GM18858 (cell line): ENCODE measurements around the gene TICRR.

ENCODE experiments used
- ATAC-seq: cut with Tn5 transposase; IDR thresholded peaks from one replicate; pipeline ENCODE4 v1.9.1; 2021; ENCODE audit not compliant: unreplicated experiment

The TICRR gene

DNA sequence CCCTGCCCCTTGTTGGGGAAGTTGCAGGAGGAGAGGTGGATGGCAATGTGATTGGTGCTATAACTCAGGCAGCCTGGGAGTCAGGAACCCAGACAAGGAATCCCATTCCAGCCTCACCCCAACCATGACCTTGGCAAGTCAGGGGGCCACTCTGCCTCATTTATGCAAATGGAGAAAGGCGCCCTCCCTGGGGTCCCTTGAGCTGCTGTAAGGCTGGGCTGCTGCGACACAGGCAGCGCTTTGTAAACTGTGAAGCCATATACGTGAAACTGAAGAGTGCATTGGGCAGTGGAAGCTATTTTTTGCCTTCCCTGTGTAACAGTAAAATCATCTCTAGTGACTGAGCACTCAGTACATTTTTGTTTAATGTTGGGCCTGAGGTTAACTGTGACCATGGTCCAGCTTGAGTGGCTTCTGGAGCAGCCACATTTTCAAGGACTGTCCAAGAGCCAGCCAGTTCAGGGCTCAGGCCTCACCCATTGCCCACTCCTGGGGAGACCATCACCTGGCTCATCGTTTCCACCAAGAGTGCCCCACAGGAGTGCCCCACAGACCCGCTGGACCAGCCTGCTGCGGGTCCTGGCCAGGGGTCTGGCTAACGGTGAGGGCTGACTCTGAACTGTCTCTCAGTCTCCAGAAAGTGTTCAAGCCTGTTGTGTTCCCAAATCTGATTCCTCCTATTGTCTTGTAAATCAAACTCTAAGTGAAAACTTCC is 52.1 kb downstream of the TICRR start:
- ATAC-seq = no peak

DNA sequence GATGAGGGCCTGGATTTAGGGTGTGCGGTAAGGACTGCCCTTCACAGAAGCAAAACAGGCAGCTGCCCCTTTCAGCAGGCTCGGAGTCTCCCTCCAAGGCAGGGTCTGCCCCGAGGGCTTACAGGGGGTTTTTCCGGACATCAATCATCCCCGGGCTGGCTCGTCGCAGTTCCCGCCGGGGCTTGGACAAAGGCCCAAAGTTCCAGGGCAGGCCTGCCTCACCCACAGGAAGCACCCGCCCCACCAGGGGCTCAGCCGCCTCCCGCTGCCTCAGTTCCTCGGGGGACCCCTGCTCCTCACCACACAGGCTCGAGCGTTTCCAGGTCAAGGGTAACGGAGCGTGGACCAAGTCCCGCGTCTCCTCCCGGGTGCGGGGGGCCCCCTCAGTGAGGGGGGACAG is 53.0 kb downstream of the TICRR start:
- ATAC-seq = no peak

DNA sequence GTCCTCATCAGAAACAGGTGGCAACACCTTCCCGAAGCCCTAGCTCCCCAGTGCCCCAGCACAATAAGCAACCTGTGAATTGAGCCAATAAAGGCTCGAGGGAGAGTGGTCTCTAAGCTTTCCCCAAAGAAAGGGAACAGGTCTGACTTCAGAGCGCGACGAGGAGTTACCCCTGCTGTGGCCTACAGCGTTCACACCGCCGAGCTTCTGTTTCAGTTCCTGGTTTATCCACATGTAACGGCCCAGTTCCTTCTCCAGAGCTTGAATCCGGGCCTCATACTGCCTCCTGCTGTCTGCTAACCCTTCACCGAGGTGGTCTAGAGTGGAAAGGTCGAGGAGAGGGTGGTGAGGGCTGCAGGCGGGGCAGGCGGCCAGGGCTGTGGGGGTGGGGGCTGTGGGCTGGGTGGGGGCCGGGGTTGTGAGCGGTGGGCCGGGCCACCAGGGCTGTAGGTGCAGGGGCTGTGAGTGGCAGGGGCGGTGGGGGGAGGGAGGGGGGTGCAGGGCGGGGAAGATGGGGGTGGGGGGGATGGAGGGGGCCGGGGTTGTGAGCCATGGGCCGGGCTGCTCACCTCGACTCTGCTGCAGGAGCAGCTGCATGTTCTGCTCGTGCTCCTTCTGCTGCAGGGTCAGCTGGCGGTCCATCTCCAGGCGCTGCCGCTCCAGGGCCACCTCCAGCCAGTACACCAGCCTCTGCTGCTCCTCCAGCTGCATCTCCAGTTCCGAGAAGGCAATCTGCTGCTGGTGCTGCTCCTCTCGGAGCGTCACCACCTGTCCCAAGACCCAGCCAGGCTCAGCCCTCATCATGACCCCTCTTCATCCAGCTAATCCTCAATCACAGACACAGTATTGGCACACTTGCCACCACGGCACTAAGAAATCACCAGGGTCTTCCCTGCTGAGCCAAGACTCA is 53.8 kb downstream of the TICRR start:
- no peak for ATAC-seq

DNA sequence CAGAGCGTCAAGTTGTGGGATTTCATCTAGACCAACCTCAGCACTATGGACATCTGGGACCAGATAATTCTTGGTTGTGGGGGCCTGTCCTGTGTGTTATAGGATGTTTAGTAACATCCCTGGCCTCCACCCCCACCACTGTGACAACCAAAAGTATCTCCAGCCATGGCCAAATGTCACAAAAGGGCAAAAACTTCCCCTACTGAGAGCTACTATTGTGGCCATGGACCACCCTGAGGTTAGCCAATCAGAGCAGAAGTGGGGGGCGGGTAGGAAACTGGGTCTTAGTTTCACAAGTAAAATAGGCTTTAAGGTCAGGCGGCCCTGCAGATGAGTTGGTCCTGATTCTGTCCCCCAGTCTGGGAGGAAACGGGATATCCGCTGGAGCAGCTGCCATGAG is 54.6 kb downstream of the TICRR start:
- no peak for ATAC-seq

DNA sequence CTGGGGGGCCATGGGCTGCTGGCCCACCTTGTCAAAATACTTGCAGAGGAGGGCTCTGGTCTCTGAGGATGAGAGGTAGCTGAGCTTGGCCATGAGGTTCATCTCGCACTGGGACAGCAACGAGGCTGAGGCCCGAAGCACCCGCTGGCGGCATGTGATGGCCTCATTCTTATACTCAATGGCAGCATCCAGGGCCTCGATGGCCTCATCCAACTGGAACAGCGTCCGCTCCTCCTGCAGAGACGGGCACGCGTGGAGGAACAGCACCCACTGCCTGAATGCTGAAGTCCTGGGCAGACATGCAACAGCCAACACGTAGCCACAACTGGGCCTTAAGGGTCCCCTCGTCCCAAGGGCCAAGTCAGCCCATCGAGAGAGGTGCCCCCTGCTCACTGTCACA is 55.0 kb downstream of the TICRR start:
- no peak for ATAC-seq

DNA sequence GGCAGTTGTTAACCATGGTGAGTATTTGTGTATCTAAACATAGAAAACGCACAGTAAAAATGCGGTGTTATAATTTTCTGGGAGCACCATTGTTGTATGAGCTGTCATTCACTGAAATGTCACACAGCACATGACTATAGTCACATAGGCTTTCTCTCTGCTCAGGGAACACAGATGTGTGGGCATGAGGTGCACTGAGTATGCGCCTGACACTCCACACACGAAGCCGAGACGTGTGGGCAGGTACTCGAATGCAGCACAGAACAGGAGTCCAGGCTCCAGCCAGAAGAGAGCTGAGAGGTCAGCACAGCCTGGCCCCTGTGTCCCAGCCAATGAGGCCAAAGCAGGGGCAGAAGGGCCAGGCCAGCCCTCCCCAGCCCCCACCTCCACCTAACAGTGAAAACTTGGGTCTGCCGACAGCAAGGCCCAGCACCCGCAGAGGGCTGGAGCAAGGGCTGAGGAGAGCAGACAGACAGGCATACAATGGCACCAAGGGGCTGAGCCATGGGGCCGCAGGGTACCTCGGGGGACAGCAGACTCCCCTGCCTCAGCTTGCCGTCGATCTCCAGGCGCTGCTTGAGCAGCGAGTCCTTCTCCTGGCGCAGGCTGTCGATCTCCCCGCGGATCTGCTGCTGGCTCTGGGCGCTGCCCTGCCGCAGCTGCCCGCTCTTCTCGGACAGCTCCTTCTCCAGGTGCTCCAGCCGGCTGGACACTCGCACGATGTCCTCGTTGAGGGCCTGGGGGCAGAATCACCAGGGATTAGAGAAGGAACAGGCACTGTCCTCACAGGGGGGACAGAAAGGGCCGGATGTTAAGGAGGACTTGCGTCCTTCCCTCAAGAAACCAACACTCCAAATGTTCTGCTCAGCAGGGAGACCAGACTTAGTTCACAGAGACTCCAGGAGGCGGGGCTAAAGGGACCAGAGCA is 56.0 kb downstream of the TICRR start:
- no peak for ATAC-seq

DNA sequence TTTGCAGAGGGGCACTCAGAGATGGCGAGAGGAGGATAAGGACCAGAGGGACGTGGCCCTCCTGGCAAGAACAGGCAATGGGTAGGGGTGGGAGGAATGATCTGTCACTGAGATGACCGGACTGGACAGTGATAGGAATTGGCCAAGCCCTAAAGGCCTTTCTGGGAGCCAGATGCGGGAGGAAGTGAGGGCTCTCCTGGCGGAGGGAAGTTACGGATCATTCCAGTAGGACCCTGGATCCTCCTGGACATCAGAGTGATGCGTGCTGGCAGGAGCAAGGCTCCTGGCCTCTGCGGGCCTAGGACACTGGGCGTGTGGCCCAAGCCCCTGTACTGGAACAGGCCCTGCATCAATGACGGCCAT is 56.6 kb downstream of the TICRR start:
- ATAC-seq = no peak

DNA sequence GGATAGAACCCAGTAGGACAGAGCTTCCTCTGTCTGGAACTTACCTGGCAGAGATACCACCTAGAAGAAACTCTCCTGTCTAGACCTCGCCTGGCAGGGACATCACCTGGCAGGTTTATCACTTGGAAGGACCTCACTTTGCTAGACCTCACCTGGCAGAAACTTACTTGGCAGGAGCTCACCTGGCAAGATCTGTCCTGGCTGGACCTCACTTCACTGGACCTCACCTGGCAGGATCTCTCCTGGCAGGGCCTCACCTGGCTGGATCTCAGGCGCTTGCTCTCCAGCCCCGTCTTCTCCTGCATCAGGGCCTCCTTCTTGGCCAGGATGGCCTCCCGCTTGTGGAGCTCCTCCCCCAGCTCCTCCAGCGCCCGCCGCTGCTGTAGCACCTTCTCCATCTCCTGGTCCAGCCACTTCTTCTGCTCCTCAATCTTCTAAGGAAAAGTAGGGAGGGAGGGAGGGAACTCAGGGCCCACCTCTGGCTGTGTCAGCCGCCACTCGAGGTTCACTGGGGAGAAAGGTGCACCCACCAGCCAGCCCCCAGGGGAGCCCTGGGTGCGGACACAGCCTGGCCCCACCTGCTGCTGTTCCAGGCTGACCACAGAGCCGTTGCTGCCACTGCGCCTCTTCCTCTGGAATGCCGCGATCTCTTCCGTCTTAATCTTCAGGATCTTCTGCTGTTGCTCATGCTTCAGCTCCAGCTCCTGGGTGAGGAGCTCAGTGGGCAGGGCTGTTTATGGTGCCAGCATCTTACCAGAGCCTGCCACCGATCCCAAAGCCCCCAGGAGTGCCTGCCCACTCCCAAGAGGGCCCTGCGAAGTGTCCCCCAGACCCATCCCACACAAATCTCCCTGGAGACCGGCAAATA is 57.5 kb downstream of the TICRR start:
- ATAC-seq = no peak

DNA sequence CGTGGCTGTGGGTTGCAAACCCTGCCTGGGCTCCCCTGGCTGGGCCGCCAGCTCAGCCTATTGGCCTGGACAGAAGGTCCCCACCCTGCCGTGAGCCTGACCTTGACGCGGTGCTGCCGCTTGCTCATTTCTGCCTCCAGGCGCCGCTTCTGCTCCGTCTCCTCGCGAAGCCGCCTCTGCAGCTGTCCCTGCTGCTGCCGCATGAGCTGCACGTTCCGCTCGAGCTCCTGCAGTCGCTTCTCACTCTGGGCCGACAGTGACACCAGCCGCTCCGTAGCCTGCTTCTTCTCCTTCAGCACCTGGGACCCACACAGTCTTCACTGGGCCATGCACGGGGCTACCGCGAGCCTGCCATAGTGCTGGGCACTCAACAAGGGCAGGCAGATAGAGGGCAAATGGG is 58.3 kb downstream of the TICRR start:
- ATAC-seq = no peak

DNA sequence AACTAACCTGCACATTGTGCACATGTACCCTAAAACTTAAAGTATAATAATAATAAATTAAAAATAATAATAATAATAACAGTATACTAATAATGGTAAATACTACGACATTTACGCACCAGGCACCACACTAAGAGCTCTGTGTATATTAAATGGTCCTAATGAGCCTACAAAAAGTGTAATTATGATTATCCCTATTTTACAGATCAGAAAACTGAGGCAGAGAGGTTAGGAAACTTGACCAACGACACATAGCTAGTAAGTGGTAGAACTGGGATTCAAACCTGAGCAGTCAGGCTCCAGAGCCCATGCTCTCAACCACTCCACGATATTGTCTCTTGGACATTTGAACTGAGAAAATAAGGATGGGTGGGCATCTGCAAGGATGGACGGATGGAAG is 65.0 kb downstream of the TICRR start:
- no peak for ATAC-seq

DNA sequence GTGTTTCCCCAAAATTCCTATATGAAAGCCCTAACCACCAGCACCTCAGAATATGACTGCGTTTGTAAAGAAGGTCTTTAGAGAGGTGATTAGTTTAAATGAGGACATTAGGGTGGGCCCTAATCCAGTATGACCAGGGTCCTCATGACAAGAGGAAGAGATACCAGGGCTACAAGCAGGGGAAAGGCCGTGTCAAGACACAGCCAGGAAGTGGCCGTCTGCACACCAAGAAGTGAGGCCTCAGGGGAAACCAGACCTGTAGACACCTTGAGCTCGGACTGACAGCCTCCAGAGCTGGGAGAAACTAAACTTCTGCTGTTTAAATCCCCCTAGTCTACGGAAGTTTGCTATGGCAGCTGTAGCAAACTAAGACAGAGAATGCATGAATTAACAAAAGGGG is 65.8 kb downstream of the TICRR start:
- no peak for ATAC-seq

DNA sequence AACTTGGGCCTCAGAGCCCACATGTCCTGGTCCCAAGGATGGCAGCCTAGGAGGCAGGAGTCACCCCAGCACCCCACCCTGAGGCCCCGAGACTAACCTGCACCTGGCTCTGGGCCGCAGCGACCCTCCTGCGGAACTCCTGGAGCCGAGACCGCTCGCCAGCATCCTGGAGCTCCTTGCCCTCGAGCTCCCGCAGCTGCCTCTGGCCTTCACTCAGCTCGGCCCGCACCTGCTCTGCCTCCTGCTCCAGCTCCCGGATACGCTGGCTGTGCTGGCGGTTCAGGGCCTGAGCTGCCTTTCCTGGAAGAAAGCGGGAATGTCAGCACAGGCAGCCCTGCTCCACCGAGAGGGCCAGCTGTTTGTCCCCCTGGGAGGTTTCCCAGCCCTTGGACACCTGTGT is 66.8 kb downstream of the TICRR start:
- no peak for ATAC-seq

DNA sequence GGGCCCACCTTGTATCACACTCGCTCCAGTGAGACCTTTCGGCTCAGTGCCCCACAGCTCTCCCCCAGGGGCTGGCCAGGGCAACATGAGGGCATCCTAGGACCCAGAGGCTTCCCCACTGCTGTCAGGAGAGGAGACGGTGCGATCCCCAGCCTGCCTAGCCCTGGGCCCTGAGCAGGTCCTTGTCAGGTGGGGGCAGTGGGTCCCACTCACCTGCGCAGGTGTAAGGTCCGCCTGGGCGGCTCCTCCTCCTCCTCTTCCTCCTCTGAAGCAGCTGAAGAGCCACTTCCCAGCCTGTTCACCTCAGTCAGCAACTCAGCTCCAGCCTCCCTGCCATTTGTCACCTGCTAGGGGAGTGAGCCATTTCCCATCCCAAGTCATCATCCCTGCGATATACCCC is 70.4 kb downstream of the TICRR start:
- ATAC-seq = no peak

DNA sequence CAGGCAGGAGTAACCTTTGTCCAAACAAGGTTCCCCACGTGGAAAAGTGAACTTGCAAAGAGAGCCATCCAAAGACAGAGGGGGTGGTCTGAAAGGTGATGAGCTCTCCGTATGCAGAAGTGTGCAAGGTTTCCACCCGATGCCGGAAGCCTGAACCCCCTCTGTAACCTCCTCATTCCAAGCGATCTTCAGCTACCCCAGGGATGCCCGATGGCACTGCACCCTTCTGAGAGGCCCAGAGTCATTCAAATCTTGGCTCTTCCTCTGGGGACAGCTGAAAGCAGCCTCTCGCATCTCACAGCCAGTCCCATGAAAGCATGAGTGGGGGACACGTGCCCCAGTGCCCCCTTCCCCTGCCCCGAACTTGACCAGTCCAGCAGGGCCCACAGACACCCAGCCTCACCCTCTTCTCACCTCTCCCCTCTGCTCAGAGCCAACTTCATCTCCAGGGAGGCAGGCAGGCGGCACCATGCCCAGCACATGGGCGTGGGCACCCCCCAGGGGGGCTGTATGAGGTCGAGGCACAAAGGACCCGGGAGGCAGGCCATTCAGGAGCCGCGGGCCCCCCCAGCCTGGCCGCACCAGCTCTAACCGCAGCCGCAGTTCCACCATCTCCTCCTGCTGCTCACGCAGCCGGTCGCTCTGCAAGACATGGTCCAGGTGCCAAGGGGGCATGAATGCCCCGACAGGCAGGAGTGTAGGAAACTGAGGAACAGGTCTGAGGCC is 71.3 kb downstream of the TICRR start:
- ATAC-seq = no peak

DNA sequence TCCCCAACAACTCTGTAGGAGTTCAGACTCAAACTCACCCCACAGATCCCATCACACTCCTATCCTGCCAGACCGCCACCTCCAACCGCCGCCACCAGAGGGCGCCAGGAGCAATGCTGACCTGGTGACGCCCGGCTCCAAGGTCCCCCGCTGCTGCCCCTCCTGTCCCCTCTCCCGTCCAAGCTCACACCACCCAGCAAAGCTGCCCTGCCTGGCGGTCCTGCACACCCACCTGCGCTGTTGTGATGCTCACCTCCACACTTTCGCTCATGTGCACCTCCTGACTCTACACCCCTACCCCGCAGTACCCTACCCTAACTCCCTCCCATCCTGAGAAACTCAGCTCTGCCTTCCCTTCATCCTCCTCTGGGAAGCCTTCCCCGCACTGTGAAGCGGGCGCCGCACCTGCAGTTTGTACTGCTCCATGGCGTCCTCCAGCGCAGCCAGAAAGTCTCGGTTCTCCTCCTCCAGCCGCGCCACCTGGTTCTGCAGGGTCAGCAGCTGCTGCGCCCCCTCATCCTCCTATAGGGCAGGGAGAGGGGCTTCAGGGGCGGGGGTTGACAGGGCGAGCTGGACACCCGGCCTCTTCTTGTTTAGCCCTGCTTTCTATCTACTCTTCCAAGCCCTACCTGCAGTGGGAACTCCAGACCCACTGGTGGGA is 72.1 kb downstream of the TICRR start:
- ATAC-seq = no peak

DNA sequence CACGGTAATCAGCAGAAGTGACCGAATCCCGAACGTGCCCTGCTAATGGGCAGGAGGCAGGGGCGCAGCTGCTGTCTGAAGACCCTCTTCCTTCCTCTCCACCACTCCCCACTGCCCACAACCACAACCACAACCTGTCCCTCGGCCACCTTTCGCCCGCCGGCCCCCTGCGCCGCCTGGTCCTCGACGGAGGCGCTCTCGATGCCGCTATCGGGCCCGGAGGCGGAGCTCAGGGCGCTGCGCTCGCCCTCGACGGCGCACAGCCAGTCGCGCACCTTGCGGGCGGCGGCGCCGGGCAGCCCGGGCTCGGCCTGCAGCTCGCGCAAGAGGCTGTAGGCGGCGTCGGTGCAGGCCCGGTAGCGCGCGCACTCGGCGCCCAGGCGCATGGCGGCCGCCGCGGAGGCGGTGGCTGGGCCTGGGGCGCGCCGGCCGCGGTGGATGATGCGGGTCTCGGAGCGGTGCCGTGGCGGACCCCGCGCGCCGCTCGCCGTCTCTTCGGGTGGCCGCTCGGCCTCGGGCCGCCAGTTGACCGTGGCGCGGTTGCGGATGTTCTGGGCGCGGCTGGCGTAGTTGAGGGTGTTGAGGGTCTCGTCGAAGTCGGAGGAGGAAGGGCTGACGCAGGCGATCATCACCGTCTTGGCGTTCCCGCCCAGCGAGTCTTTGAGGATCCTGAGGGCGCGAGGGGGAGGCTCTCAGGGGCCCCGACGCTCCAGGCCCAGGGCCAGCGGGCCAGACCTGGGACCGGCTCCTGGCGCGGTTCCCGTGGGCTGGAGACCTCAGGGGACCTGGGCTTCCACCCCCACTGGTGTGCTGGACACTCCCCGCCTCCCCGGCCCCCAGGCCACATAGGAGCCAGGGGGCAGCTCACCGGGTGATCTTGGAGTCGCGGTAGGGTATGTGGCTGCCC is 73.1 kb downstream of the TICRR start:
- ATAC-seq = no peak

DNA sequence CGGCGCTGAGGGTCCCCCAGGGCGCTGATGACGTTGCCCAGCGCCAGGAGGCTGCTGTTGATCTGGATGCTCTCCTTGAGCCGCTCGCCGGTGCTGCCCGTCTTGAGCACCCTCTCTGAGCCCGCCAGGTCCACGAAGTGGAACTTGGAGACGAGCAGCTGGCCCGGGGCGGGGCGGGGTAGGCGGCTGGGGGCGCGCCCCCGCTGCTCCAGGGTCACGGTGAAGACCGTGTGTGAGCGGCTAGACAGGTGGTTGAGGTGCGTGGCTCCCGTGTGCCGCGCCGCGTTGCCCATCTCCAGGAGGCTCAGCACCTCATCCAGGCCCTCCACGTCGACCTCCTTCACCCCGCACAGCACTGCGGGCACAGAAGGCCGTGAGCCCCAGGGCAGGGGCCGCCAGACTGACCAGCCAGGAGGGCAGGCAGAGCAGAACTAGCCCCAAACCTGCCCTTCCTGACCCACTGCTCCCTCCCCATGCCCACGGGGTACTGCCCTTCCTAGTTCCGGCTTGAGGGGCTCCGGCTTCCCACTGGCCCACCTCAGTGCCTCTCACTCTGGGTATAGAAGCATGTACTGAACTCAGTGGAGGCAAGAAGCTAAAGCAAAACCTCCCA is 73.8 kb downstream of the TICRR start:
- ATAC-seq = no peak

DNA sequence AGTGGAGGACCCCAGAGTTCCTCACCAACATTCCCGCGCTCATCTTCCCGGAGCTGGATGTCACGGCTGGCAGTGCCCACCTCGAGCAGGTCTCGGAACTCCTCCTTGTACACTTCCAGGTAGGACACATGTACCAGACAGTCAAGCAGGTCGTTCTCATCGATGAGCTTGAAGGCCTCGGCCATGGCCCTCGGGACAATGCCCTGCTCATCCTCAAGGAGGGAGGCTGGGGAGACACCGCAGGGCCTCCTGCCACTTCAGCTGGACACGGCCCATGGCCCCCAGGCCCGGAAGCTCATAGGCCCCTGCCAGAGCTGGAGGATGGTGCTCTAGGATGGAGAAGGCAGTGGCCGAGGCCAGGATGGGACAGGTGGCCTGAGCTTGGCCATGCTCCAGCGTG is 74.4 kb downstream of the TICRR start:
- ATAC-seq = no peak
